Natural killer cell treated with Interleukin-12 subunit alpha and Interleukin-12 subunit beta and Interleukin-15 and Interleukin-18, amount 100 ng/mL, for 72 hours (primary cell): ENCODE data around the gene NMNAT3. TPM values are rescaled to one million over a fixed set of nuclear protein-coding genes. Genes with fewer than 3 reads are reported as not detected.

Source experiments
- ATAC-seq, 2 donors: fragments of 150-1000 bp; cut with Tn5 transposase in 1 of 2; sonication (Bioruptor Pico), chemical (Tn5 transposase) in 1 of 2; 2 replicates each; pipeline ENCODE4 v1.10.0; 2021
- DNase-seq: peaks from one replicate; pipeline ENCODE4 v3.0.0; 2022; ENCODE audit warnings: low spot score
- H3K27ac Mint-ChIP-seq, 2 donors: 1 replicate in 1 of 2; 2 replicates in 1 of 2; pipeline ENCODE4 v1.8.0; 2022; ENCODE audit warnings: mixed read lengths in 2 of 2, mild to moderate bottlenecking in 1 of 2, moderate library complexity in 1 of 2
- H3K27me3 Mint-ChIP-seq, 2 donors: 1 replicate in 1 of 2; 2 replicates in 1 of 2; pipeline ENCODE4 v1.8.0; 2022; ENCODE audit warnings: mixed read lengths in 2 of 2
- H3K36me3 Mint-ChIP-seq: one replicate; pipeline ENCODE4 v1.8.0; 2022; ENCODE audit warnings: mixed read lengths
- H3K4me1 Mint-ChIP-seq, 2 donors: 1 replicate in 1 of 2; 2 replicates in 1 of 2; pipeline ENCODE4 v1.8.0; 2022; ENCODE audit warnings: low read depth in 2 of 2, mixed read lengths in 2 of 2, mild to moderate bottlenecking in 1 of 2
- H3K4me3 Mint-ChIP-seq: one replicate; pipeline ENCODE4 v1.8.0; 2022; ENCODE audit warnings: mixed read lengths
- H3K9me3 Mint-ChIP-seq: 2 replicates; pipeline ENCODE4 v1.8.0; 2022; ENCODE audit warnings: mixed read lengths
- total RNA-seq, 2 donors: library from RNA; stranded (reverse); gene quantifications; one replicate each; pipeline ENCODE4 v1.2.3, GENCODE V29; 2022

Gene NMNAT3
- total RNA-seq, 2 donors from 2014 or later, result 3.4 to 5.0 TPM

DNA sequence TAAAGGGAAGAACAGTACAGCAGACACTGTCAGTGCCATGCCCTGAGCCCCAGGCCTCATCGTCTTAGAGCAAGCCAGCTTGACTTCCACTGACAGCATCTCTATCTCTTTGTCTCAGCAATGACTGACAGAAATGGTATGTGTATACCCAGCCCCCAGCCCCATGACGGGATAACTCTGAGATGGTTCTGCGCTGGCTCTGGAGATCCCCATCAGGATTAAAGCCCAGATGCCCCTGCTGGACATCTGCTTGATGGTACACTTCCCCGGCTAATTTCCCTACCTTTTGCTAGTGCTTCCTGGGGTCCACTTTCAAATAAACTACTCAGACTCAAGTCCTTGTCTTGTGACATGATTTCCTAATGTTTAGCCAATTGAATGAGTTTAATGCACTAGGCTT lies 7.6 kb downstream of the NMNAT3 start:
- H3K4me3 Mint-ChIP-seq, result no peak overlapping the region
- no peak for ATAC-seq
- H3K4me1 Mint-ChIP-seq, result no peaks in the 10 kb centered on the region
- H3K9me3 Mint-ChIP-seq, result no peaks in the 10 kb centered on the region
- no peak for DNase-seq
- H3K27me3 Mint-ChIP-seq, result peaks cover 0 to 3% of the 10 kb centered on the region in 2 donors
- no peak overlapping the region for H3K27ac Mint-ChIP-seq
- H3K36me3 Mint-ChIP-seq, result no peaks in the 10 kb centered on the region

DNA sequence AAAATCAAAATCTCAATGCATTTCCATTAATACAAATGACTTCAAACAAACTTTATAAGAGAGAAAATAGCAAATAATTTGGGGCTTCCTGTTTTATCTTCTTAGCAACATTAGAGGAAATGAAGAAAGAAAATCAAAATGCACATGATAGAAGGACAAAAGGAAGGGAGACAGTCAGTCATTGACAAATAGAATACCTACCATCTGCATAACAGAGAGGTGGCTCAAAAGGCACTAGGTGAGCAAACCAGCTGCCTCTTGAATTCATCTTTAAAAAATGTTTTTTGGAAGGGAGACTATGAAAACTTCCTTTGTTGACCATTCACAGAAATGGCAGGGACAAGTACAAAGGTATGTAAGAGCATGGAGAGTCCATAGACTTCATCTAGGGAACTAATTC lies 9.4 kb downstream of the NMNAT3 start:
- no peak overlapping the region for H3K27ac Mint-ChIP-seq
- DNase-seq (no peak), ATAC-seq (no peak)
- H3K4me1 Mint-ChIP-seq, result no peaks in the 10 kb centered on the region
- H3K36me3 Mint-ChIP-seq, result no peaks in the 10 kb centered on the region
- no peak overlapping the region for H3K4me3 Mint-ChIP-seq
- H3K27me3 Mint-ChIP-seq, result no peaks in the 10 kb centered on the region
- no peaks in the 10 kb centered on the region for H3K9me3 Mint-ChIP-seq

DNA sequence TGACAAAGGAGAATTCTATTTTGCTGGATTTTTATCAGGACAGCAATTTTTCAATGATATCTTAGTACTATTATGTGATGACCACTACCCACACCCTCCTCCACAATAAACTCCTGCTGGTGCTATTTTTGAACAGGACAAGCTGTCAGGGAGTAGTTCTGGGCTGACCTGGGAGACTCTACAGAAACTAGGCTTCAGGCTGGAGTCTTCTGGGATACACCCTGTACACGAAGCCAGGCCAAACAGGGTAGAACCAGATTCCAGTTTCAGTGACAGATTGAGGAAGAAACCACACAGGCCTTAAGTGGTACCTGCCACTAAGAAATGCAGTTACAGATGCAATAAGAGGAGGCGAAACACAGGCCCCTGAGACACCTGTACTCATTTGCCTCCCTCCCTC lies 12.8 kb downstream of the NMNAT3 start:
- no peaks in the 10 kb centered on the region for H3K36me3 Mint-ChIP-seq
- no peak overlapping the region for H3K4me3 Mint-ChIP-seq
- no peaks in the 10 kb centered on the region for H3K27me3 Mint-ChIP-seq
- no peaks in the 10 kb centered on the region for H3K4me1 Mint-ChIP-seq
- no peak overlapping the region for H3K27ac Mint-ChIP-seq
- DNase-seq, result no peak
- no peaks in the 10 kb centered on the region for H3K9me3 Mint-ChIP-seq
- ATAC-seq, result no peak

DNA sequence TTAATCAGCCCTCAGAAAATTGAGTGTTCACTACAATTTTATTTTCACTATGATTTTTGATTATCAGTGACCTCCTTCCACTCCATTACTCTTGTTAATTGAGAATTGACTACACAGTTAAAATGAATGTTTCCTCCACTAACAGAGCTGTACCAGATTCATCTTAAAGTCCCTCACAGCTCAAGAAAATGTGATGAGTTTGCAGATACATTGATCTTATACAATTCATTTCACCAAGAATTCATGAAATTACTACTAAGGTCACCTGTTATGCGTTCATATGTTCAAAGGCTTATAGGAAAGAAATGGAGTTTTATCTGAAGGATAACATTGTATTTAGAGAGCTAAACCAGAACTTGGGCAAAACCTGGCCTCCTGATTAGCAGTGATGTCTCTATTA lies 17.5 kb downstream of the NMNAT3 start:
- no peaks in the 10 kb centered on the region for H3K27me3 Mint-ChIP-seq
- H3K4me3 Mint-ChIP-seq, result no peak overlapping the region
- DNase-seq (no peak), ATAC-seq (no peak)
- no peaks in the 10 kb centered on the region for H3K4me1 Mint-ChIP-seq
- H3K27ac Mint-ChIP-seq, result no peak overlapping the region
- H3K36me3 Mint-ChIP-seq, result no peaks in the 10 kb centered on the region
- no peaks in the 10 kb centered on the region for H3K9me3 Mint-ChIP-seq

DNA sequence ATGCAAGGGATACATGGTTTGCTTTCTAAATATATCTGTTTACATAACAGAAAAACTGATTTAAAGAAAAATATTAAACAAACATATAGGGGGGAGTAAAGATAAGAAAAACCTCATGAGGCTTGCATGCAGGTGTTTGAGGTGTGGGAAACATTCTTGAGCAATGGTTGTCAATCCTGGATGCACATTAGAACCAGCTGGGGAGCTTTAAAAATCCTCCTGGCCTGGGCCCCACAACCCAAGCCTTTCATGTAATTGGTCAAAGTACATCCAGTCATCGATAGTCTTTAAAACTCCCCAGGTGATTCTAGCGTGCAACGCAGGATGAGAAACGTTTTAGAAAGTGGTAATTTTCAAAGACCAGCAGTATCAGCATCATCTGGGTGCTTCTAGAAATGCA lies 18.3 kb downstream of the NMNAT3 start:
- no peak overlapping the region for H3K4me3 Mint-ChIP-seq
- no peaks in the 10 kb centered on the region for H3K9me3 Mint-ChIP-seq
- H3K4me1 Mint-ChIP-seq, result no peaks in the 10 kb centered on the region
- DNase-seq (no peak), ATAC-seq (no peak)
- H3K27ac Mint-ChIP-seq, result no peak overlapping the region
- H3K27me3 Mint-ChIP-seq, result no peaks in the 10 kb centered on the region
- no peaks in the 10 kb centered on the region for H3K36me3 Mint-ChIP-seq

- no peaks in the 10 kb centered on the region for H3K27me3 Mint-ChIP-seq
- H3K9me3 Mint-ChIP-seq, result no peaks in the 10 kb centered on the region
- no peak overlapping the region for H3K27ac Mint-ChIP-seq
- no peaks in the 10 kb centered on the region for H3K36me3 Mint-ChIP-seq
- ATAC-seq, result no peak
- H3K4me3 Mint-ChIP-seq, result no peak overlapping the region
- no peak for DNase-seq
- no peaks in the 10 kb centered on the region for H3K4me1 Mint-ChIP-seq
Measured at GRCh38 chr3:139657936-139658335, 19.8 kb downstream of the NMNAT3 start.

GRCh38 chr3:139657434-139657833 lies 20.3 kb downstream of the NMNAT3 start:
- Mint-ChIP-seq H3K4me1 (no peaks in the 10 kb centered on the region), H3K27me3 (no peaks in the 10 kb centered on the region), H3K27ac (no peak overlapping the region), H3K36me3 (no peaks in the 10 kb centered on the region), H3K9me3 (no peaks in the 10 kb centered on the region), H3K4me3 (no peak overlapping the region)
- peak in 1 of 2 donors; percentile 10 for ATAC-seq
- no peak for DNase-seq

- no peak for DNase-seq
- Mint-ChIP-seq H3K27ac (no peak overlapping the region), H3K36me3 (no peaks in the 10 kb centered on the region), H3K27me3 (no peaks in the 10 kb centered on the region), H3K4me1 (no peaks in the 10 kb centered on the region), H3K9me3 (no peaks in the 10 kb centered on the region), H3K4me3 (no peak overlapping the region)
- no peak for ATAC-seq
Measured at GRCh38 chr3:139655909-139656595, 21.7 kb downstream of the NMNAT3 start.

DNA sequence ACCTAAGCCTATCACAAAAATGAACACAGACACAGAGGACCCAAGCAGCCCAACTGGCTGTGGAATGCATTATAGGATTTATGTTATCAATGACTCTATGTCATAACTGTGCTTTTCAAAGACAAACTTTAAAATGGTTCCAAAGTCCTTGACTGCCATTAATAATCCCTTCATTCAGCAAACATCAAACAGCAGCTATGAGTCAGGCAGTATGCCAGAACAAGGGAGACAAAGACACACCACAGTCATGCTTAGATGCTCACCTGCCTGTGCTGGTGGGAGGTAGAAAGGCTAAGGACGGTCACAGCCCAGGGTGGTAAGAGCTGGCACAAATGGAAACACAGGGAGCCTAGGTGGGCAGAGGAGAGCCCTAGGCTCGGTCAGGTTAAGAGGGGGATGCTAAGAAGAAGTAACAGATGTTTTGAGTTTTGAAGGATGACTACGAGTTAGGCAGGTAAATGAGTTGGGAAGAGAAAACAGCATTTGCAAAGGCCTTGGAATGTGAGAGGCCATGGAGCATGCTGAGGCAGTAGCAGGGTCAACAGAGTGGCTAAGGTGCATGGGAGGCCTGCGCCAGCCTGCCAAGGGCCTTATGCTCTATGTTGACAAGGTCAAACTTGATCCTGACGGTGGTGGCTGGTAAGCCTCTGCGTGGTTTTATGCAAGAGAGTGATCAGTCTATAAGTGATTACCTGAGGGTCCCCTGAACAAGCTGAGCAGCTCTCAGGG lies 23.0 kb downstream of the NMNAT3 start:
- H3K9me3 Mint-ChIP-seq, result no peaks in the 10 kb centered on the region
- no peaks in the 10 kb centered on the region for H3K4me1 Mint-ChIP-seq
- no peaks in the 10 kb centered on the region for H3K27me3 Mint-ChIP-seq
- H3K27ac Mint-ChIP-seq, result no peak overlapping the region
- no peaks in the 10 kb centered on the region for H3K36me3 Mint-ChIP-seq
- ATAC-seq, result no peak
- no peak overlapping the region for H3K4me3 Mint-ChIP-seq
- DNase-seq, result no peak

GRCh38 chr3:139653582-139653981 lies 24.2 kb downstream of the NMNAT3 start:
- Mint-ChIP-seq H3K27me3 (no peaks in the 10 kb centered on the region), H3K4me3 (no peak overlapping the region), H3K4me1 (no peaks in the 10 kb centered on the region), H3K9me3 (no peaks in the 10 kb centered on the region), H3K36me3 (no peaks in the 10 kb centered on the region), H3K27ac (no peak overlapping the region)
- no peak for ATAC-seq
- no peak for DNase-seq

DNA sequence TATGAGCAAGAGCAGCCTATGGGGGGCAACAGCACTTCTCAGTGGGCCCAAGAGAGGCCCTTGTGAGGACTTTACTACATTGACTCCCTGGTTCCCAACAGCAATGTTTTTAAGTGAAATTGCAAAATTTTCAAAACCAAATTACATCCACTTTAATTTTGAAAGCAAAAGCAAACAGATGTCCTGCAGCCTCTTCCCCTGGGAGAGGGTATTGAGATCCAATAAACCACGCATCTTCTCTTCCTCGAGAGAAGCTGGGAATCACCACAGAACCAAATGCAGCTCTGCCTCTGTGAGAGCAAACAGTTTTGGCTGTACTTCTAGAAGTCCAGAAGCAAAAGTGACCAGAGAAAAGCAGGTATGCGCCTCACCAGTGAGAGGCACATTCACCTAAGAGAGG lies 25.2 kb downstream of the NMNAT3 start:
- DNase-seq (no peak), ATAC-seq (no peak)
- Mint-ChIP-seq H3K36me3 (no peaks in the 10 kb centered on the region), H3K4me3 (no peak overlapping the region), H3K27ac (no peak overlapping the region), H3K4me1 (no peaks in the 10 kb centered on the region), H3K27me3 (no peaks in the 10 kb centered on the region), H3K9me3 (no peaks in the 10 kb centered on the region)

DNA sequence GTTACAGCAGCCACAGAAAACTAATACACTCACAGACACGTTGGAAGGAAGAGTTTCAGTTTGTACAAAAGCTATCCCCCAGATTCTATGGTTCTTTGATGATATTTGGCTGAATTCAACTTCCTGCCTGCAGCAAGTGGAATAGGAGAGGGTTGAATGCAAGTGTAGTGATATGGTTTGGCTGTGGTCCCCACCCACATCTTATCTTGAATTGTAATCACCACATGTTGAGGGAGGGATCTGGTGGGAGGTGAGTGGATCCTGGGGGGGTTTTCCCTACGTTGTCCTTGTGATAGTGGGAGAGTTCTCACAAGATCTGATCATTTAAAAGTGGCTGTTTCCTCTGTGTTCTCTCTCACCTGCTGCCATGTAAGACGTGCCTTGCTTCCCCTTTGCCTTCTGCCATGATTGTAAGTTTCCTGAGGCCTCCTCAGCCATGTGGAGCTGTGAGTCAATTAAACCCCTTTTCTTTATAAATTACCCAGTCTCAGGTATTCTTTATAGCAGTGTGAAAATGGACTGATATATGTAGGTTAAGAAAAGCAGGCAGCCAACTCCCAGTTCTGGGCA lies 29.8 kb downstream of the NMNAT3 start:
- no peak for ATAC-seq
- Mint-ChIP-seq H3K9me3 (no peaks in the 10 kb centered on the region), H3K27ac (no peak overlapping the region), H3K36me3 (no peaks in the 10 kb centered on the region), H3K4me3 (no peak overlapping the region), H3K27me3 (peaks cover 4 to 5% of the 10 kb centered on the region in 2 donors), H3K4me1 (peaks cover 4 to 12% of the 10 kb centered on the region in 2 donors)
- DNase-seq, result no peak

DNA sequence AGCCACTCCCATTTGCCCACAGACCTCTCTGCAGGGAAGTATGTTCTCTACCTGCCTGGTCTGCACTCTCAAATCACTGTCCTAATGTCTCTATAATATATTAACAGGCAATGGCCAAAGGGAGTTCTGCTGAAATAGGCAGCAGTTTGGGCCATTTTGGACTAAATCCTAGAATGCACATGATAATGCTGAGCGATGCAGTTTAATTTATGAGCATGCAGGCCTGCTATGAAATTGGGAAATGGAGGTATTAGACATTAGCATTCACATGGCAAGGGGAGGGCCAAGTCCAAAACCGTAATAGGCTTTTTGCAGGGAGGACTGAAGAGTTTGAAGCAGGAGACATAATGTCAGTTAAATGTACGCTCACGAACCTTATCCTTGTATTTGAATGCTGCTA lies 31.3 kb downstream of the NMNAT3 start:
- no peak for ATAC-seq

DNA sequence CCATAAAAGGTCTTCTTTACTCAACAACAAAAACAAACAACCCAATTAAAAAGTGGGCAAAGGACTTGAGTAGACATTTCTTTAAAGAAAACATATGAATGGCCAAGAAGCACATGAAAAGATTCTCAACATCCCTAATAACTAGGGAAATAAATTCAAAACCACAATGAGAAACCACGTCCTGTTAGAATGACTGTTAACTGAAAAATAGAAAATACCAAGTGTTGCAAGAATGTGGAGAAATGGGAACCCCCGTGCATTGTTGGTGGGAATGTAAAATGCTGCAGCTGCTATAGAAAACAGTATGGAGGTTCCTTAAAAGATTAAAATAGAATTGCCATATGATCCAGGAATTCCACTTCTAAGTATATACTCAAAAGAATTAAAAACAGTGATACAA lies 34.8 kb downstream of the NMNAT3 start:
- no peak for DNase-seq
- peak overlapping the region in 1 of 2 donors; percentile 81 for H3K27ac Mint-ChIP-seq
- ATAC-seq, result peak in 1 of 2 donors; percentile 56
- H3K4me3 Mint-ChIP-seq, result no peak overlapping the region
- peaks cover 4 to 5% of the 10 kb centered on the region in 2 donors for H3K27me3 Mint-ChIP-seq
- no peaks in the 10 kb centered on the region for H3K36me3 Mint-ChIP-seq
- peaks cover 7 to 32% of the 10 kb centered on the region in 2 donors for H3K4me1 Mint-ChIP-seq
- H3K9me3 Mint-ChIP-seq, result no peaks in the 10 kb centered on the region

More for the DNA sequence above, 31.3 kb downstream of the NMNAT3 start:
- H3K27ac Mint-ChIP-seq, result no peak overlapping the region
- no peak overlapping the region for H3K4me3 Mint-ChIP-seq
- H3K4me1 Mint-ChIP-seq, result peaks cover 7 to 16% of the 10 kb centered on the region in 2 donors
- H3K9me3 Mint-ChIP-seq, result no peaks in the 10 kb centered on the region
- H3K36me3 Mint-ChIP-seq, result no peaks in the 10 kb centered on the region
- peaks cover 4 to 5% of the 10 kb centered on the region in 2 donors for H3K27me3 Mint-ChIP-seq
- no peak for DNase-seq
